ENCODE data around the gene FJX1.

GRCh38 chr11:35589281-35589680, 29.0 kb upstream of the FJX1 start:
- TF ChIP-seq CTCF (IDR thresholded peaks at IDR 0.05), result no peak
- TF ChIP-seq ZFX (IDR thresholded peaks at IDR 0.05; ENCODE audit: borderline replicate concordance), result no peak
